ENCODE measurements around the gene TMEM120A. TPM values are rescaled to one million over a fixed set of nuclear protein-coding genes. Genes with fewer than 3 reads are reported as not detected.
A peak's percentile ranks its signal among the peaks of the same experiment; 100 is the strongest.

TMEM120A gene
- total and polyA plus RNA-seq, 4 experiments from 2014 or later: 24.1 to 38.1 (median 29.3) TPM

GRCh38 chr7:75955331-75955955, 39.0 kb downstream of the TMEM120A start:
- Histone ChIP-seq H3K36me3 (ENCODE audit: insufficient read depth, low read length) (peaks cover 8% of the 10 kb centered on the region), H3K4me1 (ENCODE audit: insufficient read depth, low read length) (no peaks in the 10 kb centered on the region), H3K27ac (ENCODE audit: low read depth, low read length) (no peak overlapping the region), H3K4me3 (ENCODE audit: low read length in 2 of 2) (no peak overlapping the region), H3K27me3 (ENCODE audit: insufficient read depth, low read length) (no peaks in the 10 kb centered on the region), H3K9me3 (ENCODE audit: control insufficient read depth in 1 of 2, low read length in 2 of 2) (no peaks in the 10 kb centered on the region)
- Mint-ChIP-seq H3K9me3 (no peaks in the 10 kb centered on the region), H3K27me3 (no peaks in the 10 kb centered on the region), H3K27ac (peak overlapping the region in 1 of 7 donors; percentile 48), H3K4me1 (no peaks in the 10 kb centered on the region), H3K36me3 (peaks cover 23 to 40% of the 10 kb centered on the region in 2 donors), H3K4me3 (no peak overlapping the region)
- DNase-seq: no peak
- ChIA-PET CTCF (ENCODE audit: partially characterized antibody) (no interaction called here), POLR2A (ENCODE audit: partially characterized antibody) (no interaction called here)
- intact Hi-C loops (cut with micrococcal nuclease): no loop called here

DNA sequence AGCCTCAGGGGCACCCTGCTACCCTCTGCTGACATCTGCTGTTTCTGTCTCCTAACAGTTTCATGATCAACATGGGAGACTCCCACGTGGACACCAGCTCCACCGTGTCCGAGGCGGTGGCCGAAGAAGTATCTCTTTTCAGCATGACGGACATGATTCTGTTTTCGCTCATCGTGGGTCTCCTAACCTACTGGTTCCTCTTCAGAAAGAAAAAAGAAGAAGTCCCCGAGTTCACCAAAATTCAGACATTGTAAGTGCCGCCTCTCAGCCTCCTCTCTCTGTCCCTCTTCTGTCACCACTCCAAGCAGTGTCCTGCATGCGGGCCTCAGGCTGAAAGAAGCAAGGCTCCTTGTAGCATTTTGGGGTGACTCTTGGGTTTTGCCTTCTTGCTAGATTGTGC, 40.5 kb downstream of the TMEM120A start:
- Mint-ChIP-seq H3K4me1 (peaks cover under 1 to 3% (median 2%) of the 10 kb centered on the region in 4 donors), H3K9me3 (no peaks in the 10 kb centered on the region)

DNA sequence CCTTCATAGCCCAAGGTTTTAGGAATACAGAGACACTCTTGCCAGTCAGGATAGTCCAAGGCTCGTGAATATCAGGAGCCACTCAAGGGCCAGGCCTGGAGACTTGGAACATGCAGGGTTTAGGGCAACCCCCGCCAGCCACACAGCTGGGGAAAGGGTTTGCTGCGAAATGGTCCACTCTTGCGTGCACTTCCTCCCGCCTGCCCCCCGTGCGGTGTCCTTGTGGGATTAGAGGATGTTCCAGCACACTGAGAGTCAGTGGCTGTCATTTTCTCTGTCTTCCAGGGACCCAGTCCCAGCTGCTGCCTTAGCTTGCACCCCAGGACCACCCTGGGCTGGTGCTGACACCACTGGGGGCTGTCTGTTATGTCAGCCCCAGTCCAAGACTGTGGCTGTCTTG, 41.0 kb downstream of the TMEM120A start:
- DNase-seq: no peak
- Histone ChIP-seq H3K4me1 (ENCODE audit: insufficient read depth, low read length) (no peaks in the 10 kb centered on the region), H3K36me3 (ENCODE audit: insufficient read depth, low read length) (peaks cover 8% of the 10 kb centered on the region), H3K27ac (ENCODE audit: low read depth, low read length) (no peak overlapping the region), H3K9me3 (ENCODE audit: control insufficient read depth in 1 of 2, low read length in 2 of 2) (no peaks in the 10 kb centered on the region), H3K4me3 (ENCODE audit: low read length in 2 of 2) (no peak overlapping the region), H3K27me3 (ENCODE audit: insufficient read depth, low read length) (no peaks in the 10 kb centered on the region)
- ChIA-PET CTCF (ENCODE audit: partially characterized antibody) (no interaction called here), POLR2A (ENCODE audit: partially characterized antibody) (no interaction called here)
- no peak overlapping the region for H3K27ac Mint-ChIP-seq
- H3K36me3 Mint-ChIP-seq: peaks cover 17 to 28% of the 10 kb centered on the region in 2 donors
- intact Hi-C loops (cut with micrococcal nuclease): no loop called here
- peaks cover 2 to 6% (median 5%) of the 10 kb centered on the region in 4 donors for H3K4me1 Mint-ChIP-seq
- H3K9me3 Mint-ChIP-seq: no peaks in the 10 kb centered on the region
- no peak overlapping the region for H3K4me3 Mint-ChIP-seq
- H3K27me3 Mint-ChIP-seq: no peaks in the 10 kb centered on the region

More for the DNA sequence above, 40.5 kb downstream of the TMEM120A start:
- no peaks in the 10 kb centered on the region for H3K9me3 ChIP-seq (ENCODE audit: control insufficient read depth in 1 of 2, low read length in 2 of 2)
- no peak for DNase-seq
- no peak overlapping the region for H3K27ac ChIP-seq (ENCODE audit: low read depth, low read length)
- H3K4me1 ChIP-seq (ENCODE audit: insufficient read depth, low read length): no peaks in the 10 kb centered on the region
- intact Hi-C loops (cut with micrococcal nuclease): no loop called here
- CTCF ChIA-PET (ENCODE audit: partially characterized antibody): interaction anchor here (0.8 to 0.9 kb wide), 2 partner anchors 11 to 67 kb away, joined by 3 read pairs; no protein-coding TSS in a partner anchor
- Mint-ChIP-seq H3K27ac (peak overlapping the region in 2 of 7 donors; percentile 48 to 78), H3K4me3 (no peak overlapping the region), H3K36me3 (peaks cover 20 to 33% of the 10 kb centered on the region in 2 donors), H3K27me3 (no peaks in the 10 kb centered on the region)
- H3K27me3 ChIP-seq (ENCODE audit: insufficient read depth, low read length): no peaks in the 10 kb centered on the region
- H3K4me3 ChIP-seq (ENCODE audit: low read length in 2 of 2): no peak overlapping the region
- peaks cover 8% of the 10 kb centered on the region for H3K36me3 ChIP-seq (ENCODE audit: insufficient read depth, low read length)
- POLR2A ChIA-PET (ENCODE audit: partially characterized antibody): no interaction called here

- DNase-seq: no peak
- intact Hi-C loops (cut with micrococcal nuclease): no loop called here
- Mint-ChIP-seq H3K27me3 (no peaks in the 10 kb centered on the region), H3K36me3 (peaks cover 9 to 17% of the 10 kb centered on the region in 2 donors), H3K4me3 (no peak overlapping the region), H3K4me1 (peaks cover 4 to 9% (median 7%) of the 10 kb centered on the region in 4 donors), H3K27ac (no peak overlapping the region), H3K9me3 (no peaks in the 10 kb centered on the region)
- Histone ChIP-seq H3K9me3 (ENCODE audit: control insufficient read depth in 1 of 2, low read length in 2 of 2) (no peaks in the 10 kb centered on the region), H3K4me3 (ENCODE audit: low read length in 2 of 2) (no peak overlapping the region), H3K27ac (ENCODE audit: low read depth, low read length) (no peak overlapping the region), H3K4me1 (ENCODE audit: insufficient read depth, low read length) (no peaks in the 10 kb centered on the region), H3K27me3 (ENCODE audit: insufficient read depth, low read length) (no peaks in the 10 kb centered on the region), H3K36me3 (ENCODE audit: insufficient read depth, low read length) (peaks cover 7% of the 10 kb centered on the region)
- CTCF ChIA-PET (ENCODE audit: partially characterized antibody): interaction anchor here (0.6 kb wide), 1 partner anchor 109 kb away, joined by 3 read pairs; no protein-coding TSS in a partner anchor
- POLR2A ChIA-PET (ENCODE audit: partially characterized antibody): no interaction called here
Measured at GRCh38 chr7:75951506-75951905, 42.9 kb downstream of the TMEM120A start.

- Histone ChIP-seq H3K9me3 (ENCODE audit: control insufficient read depth in 1 of 2, low read length in 2 of 2) (no peaks in the 10 kb centered on the region), H3K27ac (ENCODE audit: low read depth, low read length) (no peak overlapping the region), H3K27me3 (ENCODE audit: insufficient read depth, low read length) (no peaks in the 10 kb centered on the region), H3K4me3 (ENCODE audit: low read length in 2 of 2) (no peak overlapping the region), H3K4me1 (ENCODE audit: insufficient read depth, low read length) (no peaks in the 10 kb centered on the region), H3K36me3 (ENCODE audit: insufficient read depth, low read length) (no peaks in the 10 kb centered on the region)
- no peaks in the 10 kb centered on the region for H3K27me3 Mint-ChIP-seq
- peaks cover 6 to 9% (median 7%) of the 10 kb centered on the region in 4 donors for H3K4me1 Mint-ChIP-seq
- no peaks in the 10 kb centered on the region for H3K9me3 Mint-ChIP-seq
- DNase-seq: no peak
- intact Hi-C loops (cut with micrococcal nuclease): no loop called here
- peak overlapping the region in 1 of 7 donors; percentile 57 for H3K27ac Mint-ChIP-seq
- H3K4me3 Mint-ChIP-seq: no peak overlapping the region
- H3K36me3 Mint-ChIP-seq: peaks cover 5 to 8% of the 10 kb centered on the region in 2 donors
- CTCF ChIA-PET (ENCODE audit: partially characterized antibody): no interaction called here
- POLR2A ChIA-PET (ENCODE audit: partially characterized antibody): no interaction called here
Measured at GRCh38 chr7:75950111-75950681, 44.2 kb downstream of the TMEM120A start.

DNA sequence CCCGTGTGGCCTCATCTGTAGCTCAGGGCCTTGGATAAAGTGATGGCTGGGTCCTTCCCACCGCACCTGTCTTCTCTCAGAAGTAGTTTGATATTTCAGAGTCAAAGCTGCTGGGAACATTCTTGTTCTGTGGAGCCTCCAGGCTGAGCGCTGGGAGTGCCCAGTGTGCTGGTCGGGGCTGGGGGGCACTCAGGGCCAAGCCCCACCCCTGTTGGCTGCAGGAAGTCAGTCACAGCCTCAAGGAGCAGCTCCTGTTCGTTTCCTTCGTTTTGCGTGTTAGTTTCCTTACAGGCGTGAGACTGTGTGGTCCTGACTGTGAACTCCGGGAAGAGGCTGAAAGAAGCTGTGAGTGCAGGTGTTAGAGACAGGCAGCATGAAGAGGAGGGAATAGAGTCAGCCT, 46.2 kb downstream of the TMEM120A start:
- no peak for DNase-seq
- H3K9me3 ChIP-seq (ENCODE audit: control insufficient read depth in 1 of 2, low read length in 2 of 2): no peaks in the 10 kb centered on the region
- no peak overlapping the region for H3K27ac ChIP-seq (ENCODE audit: low read depth, low read length)
- no peaks in the 10 kb centered on the region for H3K36me3 ChIP-seq (ENCODE audit: insufficient read depth, low read length)
- intact Hi-C loops (cut with micrococcal nuclease): no loop called here
- Mint-ChIP-seq H3K4me3 (no peak overlapping the region), H3K27ac (peak overlapping the region in 1 of 7 donors; percentile 16), H3K4me1 (peaks cover 8 to 15% (median 10%) of the 10 kb centered on the region in 4 donors), H3K27me3 (no peaks in the 10 kb centered on the region), H3K9me3 (no peaks in the 10 kb centered on the region), H3K36me3 (peaks cover 5 to 6% of the 10 kb centered on the region in 2 donors)
- POLR2A ChIA-PET (ENCODE audit: partially characterized antibody): no interaction called here
- CTCF ChIA-PET (ENCODE audit: partially characterized antibody): no interaction called here
- no peaks in the 10 kb centered on the region for H3K4me1 ChIP-seq (ENCODE audit: insufficient read depth, low read length)
- no peaks in the 10 kb centered on the region for H3K27me3 ChIP-seq (ENCODE audit: insufficient read depth, low read length)
- H3K4me3 ChIP-seq (ENCODE audit: low read length in 2 of 2): no peak overlapping the region

GRCh38 chr7:75946207-75946855, 48.1 kb downstream of the TMEM120A start:
- DNase-seq: no peak
- ChIA-PET POLR2A (ENCODE audit: partially characterized antibody) (no interaction called here), CTCF (ENCODE audit: partially characterized antibody) (no interaction called here)
- Mint-ChIP-seq H3K4me1 (peaks cover 8 to 15% (median 11%) of the 10 kb centered on the region in 4 donors), H3K36me3 (peaks cover 6 to 9% of the 10 kb centered on the region in 2 donors), H3K9me3 (no peaks in the 10 kb centered on the region), H3K27ac (peak overlapping the region in 1 of 7 donors; percentile 61), H3K27me3 (no peaks in the 10 kb centered on the region), H3K4me3 (no peak overlapping the region)
- intact Hi-C loops (cut with micrococcal nuclease): no loop called here
- no peak overlapping the region for H3K27ac ChIP-seq (ENCODE audit: low read depth, low read length)
- H3K4me3 ChIP-seq (ENCODE audit: low read length in 2 of 2): no peak overlapping the region
- H3K36me3 ChIP-seq (ENCODE audit: insufficient read depth, low read length): no peaks in the 10 kb centered on the region
- H3K27me3 ChIP-seq (ENCODE audit: insufficient read depth, low read length): no peaks in the 10 kb centered on the region
- H3K4me1 ChIP-seq (ENCODE audit: insufficient read depth, low read length): no peaks in the 10 kb centered on the region
- no peaks in the 10 kb centered on the region for H3K9me3 ChIP-seq (ENCODE audit: control insufficient read depth in 1 of 2, low read length in 2 of 2)

All from CD4-positive, alpha-beta memory T cell (primary cell).